Prostate gland (tissue), 2 donors: ENCODE results near the gene POLR1A. TPM values are rescaled to one million over a fixed set of nuclear protein-coding genes. Genes with fewer than 3 reads are reported as not detected.

ENCODE experiments used
- DNase-seq: peaks from one replicate; pipeline ENCODE4 v3.0.0-alpha.2; 2019; ENCODE audit warnings: low spot score
- H3K27ac ChIP-seq, 2 donors: fragments of 200-600 bp; sonication (generic); 2 replicates each; pipeline ENCODE4 v1.5.1; 2017 to 2019
- H3K27me3 ChIP-seq: fragments of 200-600 bp; sonication (generic); replicated peaks from 2 replicates; pipeline ENCODE4 v1.5.1; 2019; ENCODE audit not compliant: insufficient read depth
- H3K36me3 ChIP-seq, 2 donors: fragments of 200-600 bp; sonication (generic); 1 replicate in 1 of 2; 2 replicates in 1 of 2; pipeline versions ENCODE4 v1.5.1 to v1.8.1; 2017 to 2019
- H3K4me1 ChIP-seq: fragments of 200-600 bp; sonication (generic); replicated peaks from 2 replicates; pipeline ENCODE4 v1.5.1; 2019
- H3K4me3 ChIP-seq, 2 donors: fragments of 200-600 bp; sonication (generic); 2 replicates each; pipeline ENCODE4 v1.5.1; 2017 to 2019
- H3K9me3 ChIP-seq: fragments of 200-600 bp; sonication (generic); 2 replicates; pipeline ENCODE4 v1.5.1; 2017
- CTCF ChIP-seq, 4 experiments: fragments of 200-600 bp in 2 of 4; fragments of 450-650 bp in 2 of 4; sonication (generic) in 2 of 4; IDR thresholded peaks; 1 replicate in 3 of 4; 2 replicates in 1 of 4; pipeline ENCODE4 v1.5.1; 2016 to 2019; ENCODE audit warnings: antibody characterized with exemption in 4 of 4, mild to moderate bottlenecking in 2 of 4, moderate library complexity in 2 of 4
- POLR2A ChIP-seq: fragments of 450-650 bp; IDR thresholded peaks from one replicate; pipeline ENCODE4 v1.6.1; 2016; ENCODE audit warnings: antibody characterized with exemption, mild to moderate bottlenecking
- POLR2AphosphoS5 ChIP-seq: sonication (generic); formaldehyde crosslinking; IDR thresholded peaks from one replicate; pipeline ENCODE4 v1.6.1; 2017; ENCODE audit warnings: antibody characterized with exemption
- WGBS: methylation state at CpG from one replicate; pipeline ENCODE4 v1.1.5; 2018; 5-methylcytosine and 5-hydroxymethylcytosine counted together
- intact Hi-C: fragments of 100-400 bp; cut with DNase I; formaldehyde crosslinking; loops from one replicate; pipeline ENCODE4 v1.14.2; 2022
- total RNA-seq, 2 donors: library from RNA; depleted of rRNA; stranded (reverse); fragments of >200 nt; gene quantifications; one replicate each; pipeline ENCODE4 v1.1.0, GENCODE V29; 2016

Gene POLR1A
- total RNA-seq, 2 donors from 2014 or later = 13.0 to 27.4 TPM

- Histone ChIP-seq H3K27me3 (no peaks in the 10 kb centered on the region), H3K9me3 (no peaks in the 10 kb centered on the region), H3K27ac (no peak overlapping the region), H3K4me3 (no peak overlapping the region), H3K36me3 (peaks cover 11 to 24% of the 10 kb centered on the region in 2 donors), H3K4me1 (no peaks in the 10 kb centered on the region)
- TF ChIP-seq POLR2A = no peak
- WGBS = 97% methylated on average over 7 of the region's 7 CpGs
- intact Hi-C loops = no loop called here
- DNase-seq = no peak
Measured at GRCh38 chr2:86138736-86139625, 33.3 kb upstream of the POLR1A start.

- Histone ChIP-seq H3K4me1 (no peaks in the 10 kb centered on the region), H3K4me3 (no peak overlapping the region), H3K27me3 (no peaks in the 10 kb centered on the region), H3K27ac (no peak overlapping the region), H3K9me3 (no peaks in the 10 kb centered on the region), H3K36me3 (peaks cover 15 to 24% of the 10 kb centered on the region in 2 donors)
- 93% methylated on average over 2 of the region's 2 CpGs for WGBS
- DNase-seq = no peak
- intact Hi-C loops = no loop called here
- TF ChIP-seq POLR2A (no peak), CTCF (IDR thresholded peaks at IDR 0.05) (no peak), POLR2AphosphoS5 (no peak)
Measured at GRCh38 chr2:86136141-86136540, 30.5 kb upstream of the POLR1A start.

GRCh38 chr2:86135653-86136052 lies 30.0 kb upstream of the POLR1A start:
- intact Hi-C loops = no loop called here
- Histone ChIP-seq H3K27ac (no peak overlapping the region), H3K27me3 (no peaks in the 10 kb centered on the region), H3K9me3 (no peaks in the 10 kb centered on the region), H3K4me1 (no peaks in the 10 kb centered on the region), H3K36me3 (peaks cover 15 to 24% of the 10 kb centered on the region in 2 donors), H3K4me3 (no peak overlapping the region)
- 90% methylated on average over 5 of the region's 5 CpGs for WGBS
- TF ChIP-seq POLR2AphosphoS5 (no peak), POLR2A (no peak), CTCF (IDR thresholded peaks at IDR 0.05) (no peak)
- DNase-seq = no peak

GRCh38 chr2:86134709-86135108 lies 29.0 kb upstream of the POLR1A start:
- Histone ChIP-seq H3K36me3 (peaks cover 15 to 24% of the 10 kb centered on the region in 2 donors), H3K4me1 (no peaks in the 10 kb centered on the region), H3K27me3 (no peaks in the 10 kb centered on the region), H3K4me3 (no peak overlapping the region), H3K9me3 (no peaks in the 10 kb centered on the region), H3K27ac (no peak overlapping the region)
- DNase-seq = no peak
- TF ChIP-seq CTCF (IDR thresholded peaks at IDR 0.05) (no peak), POLR2AphosphoS5 (no peak), POLR2A (no peak)
- 92% methylated on average over 4 of the region's 4 CpGs for WGBS
- intact Hi-C loops = no loop called here

GRCh38 chr2:86124683-86125082 lies 19.0 kb upstream of the POLR1A start:
- Histone ChIP-seq H3K27ac (no peak overlapping the region), H3K27me3 (no peaks in the 10 kb centered on the region), H3K4me3 (no peak overlapping the region), H3K9me3 (no peaks in the 10 kb centered on the region), H3K36me3 (peaks cover 0 to under 1% of the 10 kb centered on the region in 2 donors), H3K4me1 (no peaks in the 10 kb centered on the region)
- intact Hi-C loops = no loop called here
- TF ChIP-seq CTCF (IDR thresholded peaks at IDR 0.05) = no peak
- TF ChIP-seq POLR2A = no peak
- TF ChIP-seq POLR2AphosphoS5 = no peak
- DNase-seq = no peak
- WGBS = 70% methylated on average over 5 of the region's 5 CpGs
